Heart left ventricle (tissue), 13 donors: ENCODE measurements around the gene MCC.

Experiments
- POLR2A ChIP-seq, 2 donors: fragments of 450-650 bp; IDR thresholded peaks; one replicate each; pipeline ENCODE4 v1.6.1; 2017; ENCODE audit warnings: antibody characterized with exemption in 2 of 2, mild to moderate bottlenecking in 2 of 2, moderate library complexity in 2 of 2
- TF ChIP-seq, protein P1 (sequence below), 12 donors: fragments of 200-600 bp; sonication (generic) in 4 of 12; IDR thresholded peaks; one replicate each; pipeline versions ENCODE4 v1.5.0 to v1.8.0; 2018 to 2022; ENCODE audit warnings: antibody characterized with exemption in 12 of 12, mild to moderate bottlenecking in 5 of 12
- donor health status: ischemic (EF 13 %, LVEDD 7.1; RV severe dilation, severe dysfunction).
- donor health status: DM: no; HTN: yes; CAD: no.
- donor health status: DM: no; HTN: no; CAD: no.
- donor health status: ischemic (EF 25% LVEDD 6.9; RV normal size, moderate dysfunction).
- donor health status: ischemic (EF 25% LVEDD 5.7; RV mildly dilated, moderate dysfunction).
- donor health status: ischemic (EF 35%, LVEDD 5.7; RV mildly dilated, moderate dysfunction).
- donor health status: nonischemic (EF 11% LVEDD 7.7; RV severe dilation, severe dysfunction).
- donor health status: DM: yes; HTN: yes; CAD: no.
- donor health status: PGD.
- donor health status: ischemic (EF 29% LVEDD 5.4; RV normal size, mild dysfunction).
- donor health status: nonischemic (EF 23%, LVEDD 6.1; RV moderate dilation, normal function).

DNA sequence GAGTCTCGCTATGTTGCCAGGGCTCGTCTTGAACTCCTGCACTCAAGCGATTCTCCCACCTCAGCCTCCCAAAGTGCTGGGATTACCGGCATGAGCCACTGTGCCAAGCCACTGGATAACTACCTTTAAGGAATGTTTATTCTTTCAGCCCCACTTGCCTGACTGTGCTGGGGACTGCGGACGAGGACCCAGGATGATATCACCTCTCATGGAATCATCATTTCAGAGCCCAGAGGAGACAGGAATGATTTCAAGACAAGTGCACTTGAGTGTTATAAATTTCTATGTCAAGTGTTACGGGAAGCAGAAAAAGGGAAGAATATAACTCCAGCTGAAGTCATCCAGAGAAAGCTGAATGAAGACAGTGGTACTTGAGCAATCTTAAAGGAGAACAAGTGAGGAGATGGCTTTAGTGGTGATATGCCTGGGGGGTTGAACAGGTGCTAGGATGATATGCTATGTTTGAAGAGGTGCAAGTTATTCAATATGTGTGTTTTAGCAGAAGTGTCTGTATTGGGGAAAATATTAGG, 402.3 kb downstream of the MCC start:
- TF ChIP-seq, protein P1, sequence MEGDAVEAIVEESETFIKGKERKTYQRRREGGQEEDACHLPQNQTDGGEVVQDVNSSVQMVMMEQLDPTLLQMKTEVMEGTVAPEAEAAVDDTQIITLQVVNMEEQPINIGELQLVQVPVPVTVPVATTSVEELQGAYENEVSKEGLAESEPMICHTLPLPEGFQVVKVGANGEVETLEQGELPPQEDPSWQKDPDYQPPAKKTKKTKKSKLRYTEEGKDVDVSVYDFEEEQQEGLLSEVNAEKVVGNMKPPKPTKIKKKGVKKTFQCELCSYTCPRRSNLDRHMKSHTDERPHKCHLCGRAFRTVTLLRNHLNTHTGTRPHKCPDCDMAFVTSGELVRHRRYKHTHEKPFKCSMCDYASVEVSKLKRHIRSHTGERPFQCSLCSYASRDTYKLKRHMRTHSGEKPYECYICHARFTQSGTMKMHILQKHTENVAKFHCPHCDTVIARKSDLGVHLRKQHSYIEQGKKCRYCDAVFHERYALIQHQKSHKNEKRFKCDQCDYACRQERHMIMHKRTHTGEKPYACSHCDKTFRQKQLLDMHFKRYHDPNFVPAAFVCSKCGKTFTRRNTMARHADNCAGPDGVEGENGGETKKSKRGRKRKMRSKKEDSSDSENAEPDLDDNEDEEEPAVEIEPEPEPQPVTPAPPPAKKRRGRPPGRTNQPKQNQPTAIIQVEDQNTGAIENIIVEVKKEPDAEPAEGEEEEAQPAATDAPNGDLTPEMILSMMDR (IDR thresholded peaks at IDR 0.05), result no peak
- TF ChIP-seq POLR2A (IDR thresholded peaks at IDR 0.05), result no peak
